ENCODE results near the gene NHLRC4. TPM values are rescaled to one million over a fixed set of nuclear protein-coding genes. Genes with fewer than 3 reads are reported as not detected.

NHLRC4 gene
- total and polyA plus RNA-seq, 9 of the 15 experiments (the other 6 are each of a cell fraction or from before 2014, with no cell fraction given) = 0.24 to 3.7 (median 1.3) TPM; not detected in 2

GRCh38 chr16:568401-569258 is 1.8 kb downstream of the NHLRC4 start (continued):
- TF ChIP-seq ZNF436 (CRISPR knock-in tag; IDR thresholded peaks at IDR 0.05) (no peak), KAT7 (CRISPR knock-in tag; IDR thresholded peaks at IDR 0.05; ENCODE audit: borderline replicate concordance) (no peak), FOXP4 (CRISPR knock-in tag; IDR thresholded peaks at IDR 0.05; ENCODE audit: borderline replicate concordance) (no peak), NR0B1 (IDR thresholded peaks at IDR 0.05; ENCODE audit: partially characterized antibody) (no peak), RNF2 (IDR thresholded peaks at IDR 0.05) (no peak), EP300 (IDR thresholded peaks at IDR 0.05; ENCODE audit: low read length) (no peak), ZNF695 (CRISPR knock-in tag; IDR thresholded peaks at IDR 0.05) (no peak), KDM5B (IDR thresholded peaks at IDR 0.05; ENCODE audit: insufficient replicate concordance, low read depth, low read length) (peak; percentile 38), ZBTB49 (CRISPR knock-in tag; IDR thresholded peaks at IDR 0.05; ENCODE audit: borderline replicate concordance) (no peak), KDM1A (IDR thresholded peaks at IDR 0.05) (no peak), ZNF197 (CRISPR knock-in tag; IDR thresholded peaks at IDR 0.05; ENCODE audit: low read depth) (no peak), SMARCA4 (IDR thresholded peaks at IDR 0.05) (no peak), ZFP36 (IDR thresholded peaks at IDR 0.05; ENCODE audit: low read depth, low read length, partially characterized antibody) (no peak), TCF3 (CRISPR knock-in tag; IDR thresholded peaks at IDR 0.05) (peak; percentile 68), CHAMP1 (IDR thresholded peaks at IDR 0.05) (no peak), ZNF274 (IDR thresholded peaks at IDR 0.05; ENCODE audit: borderline replicate concordance, low read depth, low read length) (no peak), ZNF398 (CRISPR knock-in tag; IDR thresholded peaks at IDR 0.05) (no peak)
